Measurements from ENCODE around the gene B3GALT5.

The B3GALT5 gene

GRCh38 chr21:39715804-39716397 lies 103.2 kb downstream of the B3GALT5 start:
- no peaks in the 10 kb centered on the region for H3K36me3 ChIP-seq (ENCODE audit: control insufficient read depth, insufficient read depth, low read length)
- no peaks in the 10 kb centered on the region for H3K27me3 ChIP-seq (ENCODE audit: control insufficient read depth, insufficient read depth, low read length)
- H3K27ac ChIP-seq (ENCODE audit: low read depth, low read length), result no peak overlapping the region
- no peak overlapping the region for H3K4me3 ChIP-seq (ENCODE audit: low read depth, low read length)
- no peaks in the 10 kb centered on the region for H3K9me3 ChIP-seq (ENCODE audit: control insufficient read depth, insufficient read depth, low read depth, low read length)
- no peak overlapping the region for H3K9ac ChIP-seq (ENCODE audit: low read length)
- H3K4me1 ChIP-seq (ENCODE audit: control insufficient read depth, insufficient read depth, low read length), result no peaks in the 10 kb centered on the region

GRCh38 chr21:39720126-39720778 lies 107.5 kb downstream of the B3GALT5 start:
- Histone ChIP-seq H3K27ac (ENCODE audit: low read depth, low read length) (no peak overlapping the region), H3K4me3 (ENCODE audit: low read depth, low read length) (no peak overlapping the region), H3K27me3 (ENCODE audit: control insufficient read depth, insufficient read depth, low read length) (no peaks in the 10 kb centered on the region), H3K36me3 (ENCODE audit: control insufficient read depth, insufficient read depth, low read length) (0 out of 2 replicates have a peak, but pooled peaks cover 4% of the 10 kb centered on the region), H3K9me3 (ENCODE audit: control insufficient read depth, insufficient read depth, low read depth, low read length) (peaks cover 18% of the 10 kb centered on the region), H3K9ac (ENCODE audit: low read length) (no peak overlapping the region), H3K4me1 (ENCODE audit: control insufficient read depth, insufficient read depth, low read length) (no peaks in the 10 kb centered on the region)

GRCh38 chr21:39721885-39722284 lies 109.1 kb downstream of the B3GALT5 start:
- no peaks in the 10 kb centered on the region for H3K4me1 ChIP-seq (ENCODE audit: control insufficient read depth, insufficient read depth, low read length)
- H3K9me3 ChIP-seq (ENCODE audit: control insufficient read depth, insufficient read depth, low read depth, low read length), result peaks cover 18% of the 10 kb centered on the region
- no peak overlapping the region for H3K4me3 ChIP-seq (ENCODE audit: low read depth, low read length)
- H3K27me3 ChIP-seq (ENCODE audit: control insufficient read depth, insufficient read depth, low read length), result no peaks in the 10 kb centered on the region
- no peak overlapping the region for H3K27ac ChIP-seq (ENCODE audit: low read depth, low read length)
- no peak overlapping the region for H3K9ac ChIP-seq (ENCODE audit: low read length)
- H3K36me3 ChIP-seq (ENCODE audit: control insufficient read depth, insufficient read depth, low read length), result 0 out of 2 replicates have a peak, but pooled peaks cover 4% of the 10 kb centered on the region
